LNCAP (cell line): Measurements from ENCODE around the gene AKAIN1.

ENCODE experiments used
- TF ChIP-seq, protein P1 (sequence below): fragments of 450-650 bp; IDR thresholded peaks from 2 replicates; pipeline ENCODE4 v1.5.1; 2017; ENCODE audit warnings: mild to moderate bottlenecking

AKAIN1 gene

DNA sequence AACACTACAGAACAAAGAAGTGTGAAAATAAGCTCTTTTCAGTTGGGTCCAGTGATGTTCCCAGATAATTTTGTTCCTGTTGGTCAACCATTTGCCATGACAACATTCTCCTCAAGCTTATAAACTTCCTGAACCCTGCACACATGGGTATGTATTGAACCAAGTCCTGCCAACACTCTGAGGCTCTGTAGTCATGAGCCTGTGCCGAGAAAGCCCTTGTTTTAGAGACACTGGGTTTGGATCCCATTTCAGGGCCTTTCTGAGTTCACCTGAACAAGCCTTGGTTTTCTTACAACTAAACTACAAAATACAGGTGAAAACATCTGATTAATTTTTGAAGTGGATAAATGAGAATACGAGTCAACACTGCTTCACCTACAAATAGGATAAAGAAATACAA is 38.5 kb downstream of the AKAIN1 start:
- TF ChIP-seq, protein P1, sequence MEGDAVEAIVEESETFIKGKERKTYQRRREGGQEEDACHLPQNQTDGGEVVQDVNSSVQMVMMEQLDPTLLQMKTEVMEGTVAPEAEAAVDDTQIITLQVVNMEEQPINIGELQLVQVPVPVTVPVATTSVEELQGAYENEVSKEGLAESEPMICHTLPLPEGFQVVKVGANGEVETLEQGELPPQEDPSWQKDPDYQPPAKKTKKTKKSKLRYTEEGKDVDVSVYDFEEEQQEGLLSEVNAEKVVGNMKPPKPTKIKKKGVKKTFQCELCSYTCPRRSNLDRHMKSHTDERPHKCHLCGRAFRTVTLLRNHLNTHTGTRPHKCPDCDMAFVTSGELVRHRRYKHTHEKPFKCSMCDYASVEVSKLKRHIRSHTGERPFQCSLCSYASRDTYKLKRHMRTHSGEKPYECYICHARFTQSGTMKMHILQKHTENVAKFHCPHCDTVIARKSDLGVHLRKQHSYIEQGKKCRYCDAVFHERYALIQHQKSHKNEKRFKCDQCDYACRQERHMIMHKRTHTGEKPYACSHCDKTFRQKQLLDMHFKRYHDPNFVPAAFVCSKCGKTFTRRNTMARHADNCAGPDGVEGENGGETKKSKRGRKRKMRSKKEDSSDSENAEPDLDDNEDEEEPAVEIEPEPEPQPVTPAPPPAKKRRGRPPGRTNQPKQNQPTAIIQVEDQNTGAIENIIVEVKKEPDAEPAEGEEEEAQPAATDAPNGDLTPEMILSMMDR: no peak

- TF ChIP-seq, protein P1: no peak
These were observed 38.9 kb downstream of the AKAIN1 start for GRCh38 chr18:5158172-5158571.

GRCh38 chr18:5155907-5156287 is 41.2 kb downstream of the AKAIN1 start:
- TF ChIP-seq, protein P1: no peak

DNA sequence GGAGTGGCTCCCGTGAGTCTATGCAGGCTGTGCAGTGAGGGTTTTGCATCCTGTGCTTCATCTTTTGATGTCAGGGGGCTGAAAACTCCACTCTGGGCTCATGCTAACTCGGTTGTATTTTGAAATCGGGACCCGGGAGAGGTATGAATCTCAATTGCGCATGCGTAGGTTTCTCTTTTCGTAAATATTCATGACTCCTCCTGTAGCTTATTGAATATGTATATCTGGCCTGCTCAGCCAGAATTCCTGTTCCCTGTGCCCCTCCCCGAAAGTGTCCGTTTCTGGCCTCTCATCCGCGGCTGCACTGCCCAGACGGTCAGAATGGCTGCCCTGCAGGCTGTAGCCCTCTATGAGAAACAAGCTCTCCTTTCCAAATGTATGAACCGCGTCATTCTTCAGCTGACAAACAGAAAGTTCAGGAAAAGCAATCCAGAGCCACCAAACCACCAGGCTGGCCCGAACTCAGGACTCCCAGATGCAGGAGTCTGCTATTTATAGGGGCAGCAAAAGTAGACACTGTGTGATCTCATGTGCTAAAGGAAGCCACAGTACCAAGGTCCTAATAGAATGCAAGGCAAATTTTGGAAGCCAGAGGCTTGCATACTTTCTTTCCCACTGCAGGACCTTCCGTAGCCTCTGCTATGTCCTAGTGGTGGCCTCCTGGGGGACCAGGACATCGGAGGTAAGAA is 41.7 kb downstream of the AKAIN1 start:
- TF ChIP-seq, protein P1: no peak

- TF ChIP-seq, protein P1: no peak
These were observed 44.6 kb downstream of the AKAIN1 start for GRCh38 chr18:5152343-5153020.

- TF ChIP-seq, protein P1: no peak
These were observed 46.2 kb downstream of the AKAIN1 start for GRCh38 chr18:5150894-5151293.

DNA sequence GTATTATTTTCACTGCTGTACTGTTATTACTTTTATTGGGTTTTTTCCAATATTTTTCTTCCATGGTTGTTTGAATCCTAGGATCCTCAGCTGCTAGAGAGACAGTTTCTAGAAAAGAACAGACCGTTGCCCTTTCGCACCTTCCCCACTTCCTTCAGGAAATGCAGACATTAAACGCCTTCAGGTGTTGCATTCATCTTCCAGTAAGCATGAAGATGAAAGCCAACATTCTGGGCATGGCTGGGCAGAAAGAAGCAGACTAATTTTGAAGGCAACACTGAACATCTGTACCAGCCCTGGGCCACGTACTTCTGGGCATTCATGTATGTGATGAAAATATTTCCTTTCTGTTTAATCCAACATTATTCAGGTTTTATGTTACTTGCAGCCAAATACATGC is 51.0 kb downstream of the AKAIN1 start:
- TF ChIP-seq, protein P1: no peak
